H1 (cell line): ENCODE data around the gene RNF220. TPM values are rescaled to one million over a fixed set of nuclear protein-coding genes. Genes with fewer than 3 reads are reported as not detected.

Source experiments
- CTCF ChIA-PET: fragments of 300-600 bp; sonication (Branson Sonifier 250); formaldehyde crosslinking; loops from one replicate; lab custom pipeline; 2021; ENCODE audit not compliant: partially characterized antibody; lab: Charles Lee
- POLR2A ChIA-PET: fragments of 300-600 bp; sonication (Branson Sonifier 250); formaldehyde crosslinking; loops from one replicate; lab custom pipeline; 2021; ENCODE audit warnings: inconsistent platforms; ENCODE audit not compliant: partially characterized antibody; lab: Charles Lee
- DNase-seq, 2 experiments: peaks; one replicate each; pipeline versions ENCODE4 v3.0.0 to v3.0.0-alpha.2; 2010 to 2022; ENCODE audit warnings: low spot score in 2 of 2, low read depth in 1 of 2, mixed read lengths in 1 of 2
- FAIRE-seq: peaks from 2 replicates; lab custom pipeline; 2011; peaks lifted over from hg19 to GRCh38; lab: Jason Lieb, UNC
- H2AFZ ChIP-seq: 2 replicates; pipeline ENCODE4 v1.8.1; 2012; ENCODE audit warnings: low read length, inconsistent platforms
- H2AK5ac ChIP-seq: 2 replicates; pipeline ENCODE4 v1.6.1; 2013; ENCODE audit warnings: low read depth, low read length
- H2BK120ac ChIP-seq: replicated peaks from 2 replicates; pipeline ENCODE3; 2013; ENCODE audit warnings: low read depth, low read length, inconsistent platforms
- H2BK12ac ChIP-seq: 2 replicates; pipeline ENCODE4 v1.6.1; 2013; ENCODE audit warnings: low read depth, low read length
- H2BK15ac ChIP-seq: 2 replicates; pipeline ENCODE4 v1.6.1; 2013; ENCODE audit warnings: low read length
- H2BK20ac ChIP-seq: 2 replicates; pipeline ENCODE4 v1.6.1; 2013; ENCODE audit warnings: low read length
- H2BK5ac ChIP-seq: 2 replicates; pipeline ENCODE4 v1.6.1; 2013; ENCODE audit warnings: low read depth, low read length
- H3K14ac ChIP-seq: 2 replicates; pipeline ENCODE4 v1.6.1; 2013; ENCODE audit warnings: inconsistent platforms; ENCODE audit not compliant: insufficient read length
- H3K18ac ChIP-seq: 2 replicates; pipeline ENCODE4 v1.6.1; 2013; ENCODE audit warnings: low read length; ENCODE audit errors: extremely low read depth
- H3K23ac ChIP-seq: 2 replicates; pipeline ENCODE4 v1.6.1; 2013; ENCODE audit warnings: inconsistent platforms; ENCODE audit not compliant: insufficient read length
- H3K23me2 ChIP-seq: 2 replicates; pipeline ENCODE4 v1.6.1; 2013; ENCODE audit warnings: low read depth, low read length
- H3K27ac ChIP-seq: 2 replicates; pipeline ENCODE4 v1.6.1; 2011; ENCODE audit warnings: low read depth, low read length, inconsistent platforms
- H3K27me3 ChIP-seq, 4 experiments: replicated peaks in 1 of 4; 1 replicate in 1 of 4; 2 replicates in 3 of 4; pipeline versions ENCODE4 v1.6.1 to v1.8.1; 2011 to 2013; ENCODE audit warnings: low read length in 3 of 4, mild to moderate bottlenecking in 3 of 4, inconsistent platforms in 2 of 4, mixed read lengths in 2 of 4, moderate library complexity in 1 of 4; ENCODE audit not compliant: control insufficient read depth in 3 of 4, insufficient read depth in 3 of 4; ENCODE audit errors: extremely low read depth in 1 of 4
- H3K36me3 ChIP-seq, 4 experiments: 2 replicates each; pipeline versions ENCODE4 v1.6.1 to v1.8.1; 2011 to 2013; ENCODE audit warnings: mild to moderate bottlenecking in 4 of 4, low read length in 3 of 4, moderate library complexity in 2 of 4, control low read depth in 1 of 4, inconsistent platforms in 1 of 4; ENCODE audit not compliant: insufficient read depth in 4 of 4, control insufficient read depth in 2 of 4
- H3K4ac ChIP-seq: replicated peaks from 2 replicates; pipeline ENCODE3; 2013; ENCODE audit warnings: low read length, low read depth, mixed read lengths, inconsistent platforms; ENCODE audit not compliant: insufficient read length
- H3K4me1 ChIP-seq, 4 experiments: replicated peaks in 1 of 4; 1 replicate in 1 of 4; 2 replicates in 3 of 4; pipeline versions ENCODE4 v1.6.1 to v1.8.1; 2011 to 2013; ENCODE audit warnings: low read length in 3 of 4, inconsistent platforms in 2 of 4, mixed read lengths in 1 of 4; ENCODE audit not compliant: insufficient read depth in 4 of 4, control insufficient read depth in 3 of 4
- H3K4me2 ChIP-seq, 2 experiments: 2 replicates each; pipeline versions ENCODE4 v1.6.1 to v1.8.1; 2011 to 2013; ENCODE audit warnings: low read depth in 2 of 2, low read length in 2 of 2, control low read depth in 1 of 2, inconsistent platforms in 1 of 2, mild to moderate bottlenecking in 1 of 2; ENCODE audit not compliant: insufficient read depth in 1 of 2
- H3K4me3 ChIP-seq, 4 experiments: fragments of 200-600, 300-600 bp in 1 of 4; sonication (generic), shearing (Covaris generic), sonication (Bioruptor Twin) in 1 of 4; 2 replicates each; pipeline versions ENCODE4 v1.5.1 to v1.8.1; 2011 to 2016; ENCODE audit warnings: low read length in 4 of 4, low read depth in 3 of 4, control low read depth in 2 of 4, inconsistent platforms in 2 of 4, mild to moderate bottlenecking in 2 of 4, mixed read lengths in 1 of 4, moderate library complexity in 1 of 4; ENCODE audit not compliant: insufficient read depth in 2 of 4; ENCODE audit errors: extremely low read depth in 1 of 4
- H3K56ac ChIP-seq: replicated peaks from 2 replicates; pipeline ENCODE3; 2013; ENCODE audit warnings: low read depth, mild to moderate bottlenecking, mixed read lengths, low read length, inconsistent platforms; ENCODE audit not compliant: insufficient read length
- H3K79me1 ChIP-seq: 2 replicates; pipeline ENCODE4 v1.6.1; 2013; ENCODE audit warnings: low read depth, low read length, control low read depth
- H3K79me2 ChIP-seq, 2 experiments: 2 replicates each; pipeline versions ENCODE4 v1.6.1 to v1.8.1; 2012 to 2013; ENCODE audit warnings: low read length in 2 of 2, mild to moderate bottlenecking in 2 of 2, inconsistent platforms in 1 of 2; ENCODE audit not compliant: insufficient read depth in 2 of 2, control insufficient read depth in 1 of 2
- H3K9ac ChIP-seq, 4 experiments: replicated peaks in 1 of 4; 1 replicate in 1 of 4; 2 replicates in 3 of 4; pipeline versions ENCODE4 v1.6.1 to v1.8.1; 2011 to 2013; ENCODE audit warnings: low read depth in 3 of 4, low read length in 3 of 4, control low read depth in 2 of 4, mild to moderate bottlenecking in 2 of 4, moderate library complexity in 2 of 4, inconsistent platforms in 1 of 4; ENCODE audit errors: extremely low read depth in 1 of 4
- H3K9me3 ChIP-seq, 2 experiments: 2 replicates each; pipeline versions ENCODE4 v1.6.1 to v1.8.1; 2012 to 2013; ENCODE audit warnings: mild to moderate bottlenecking in 2 of 2, moderate library complexity in 2 of 2, control low read depth in 1 of 2, inconsistent platforms in 1 of 2, low read depth in 1 of 2, low read length in 1 of 2, mixed read lengths in 1 of 2; ENCODE audit not compliant: insufficient read depth in 2 of 2
- H4K20me1 ChIP-seq, 2 experiments: replicated peaks in 1 of 2; 2 replicates each; pipeline versions ENCODE3 to v1.8.1; 2011 to 2013; ENCODE audit warnings: inconsistent platforms in 2 of 2, low read length in 2 of 2, mild to moderate bottlenecking in 1 of 2; ENCODE audit not compliant: insufficient read depth in 2 of 2, control insufficient read depth in 1 of 2
- H4K5ac ChIP-seq: 2 replicates; pipeline ENCODE4 v1.6.1; 2013; ENCODE audit warnings: low read length, low read depth, mixed read lengths, inconsistent platforms; ENCODE audit not compliant: insufficient read length
- H4K8ac ChIP-seq: 2 replicates; pipeline ENCODE4 v1.8.0; 2013; ENCODE audit warnings: mild to moderate bottlenecking, moderate library complexity, low read length, inconsistent platforms; ENCODE audit not compliant: insufficient read depth; ENCODE audit errors: extremely low read depth
- H4K91ac ChIP-seq: replicated peaks from 2 replicates; pipeline ENCODE3; 2013; ENCODE audit warnings: low read length, mixed read lengths, inconsistent platforms; ENCODE audit not compliant: insufficient read length
- JUND ChIP-seq: IDR thresholded peaks from 2 replicates; pipeline ENCODE4 v1.6.1; 2011; ENCODE audit warnings: mild to moderate bottlenecking, improper control_type of control experiment, low read length
- YY1 ChIP-seq: IDR thresholded peaks from 2 replicates; pipeline ENCODE4 v1.6.1; 2011; ENCODE audit warnings: low read depth, mild to moderate bottlenecking, low read length
- WGBS, 2 experiments: shearing (Covaris generic) in 1 of 2; methylation state at CpG; one replicate each; pipeline versions ENCODE4 v1.1.6 to v1.1.7; 2013 to 2015; ENCODE audit warnings: low lambda C conversion rate in 2 of 2, mixed read lengths in 2 of 2, inconsistent platforms in 1 of 2, low coverage in 1 of 2, missing lambda C conversion rate in 1 of 2; ENCODE audit not compliant: insufficient replicate concordance in 2 of 2, insufficient coverage in 1 of 2, insufficient read length in 1 of 2; ENCODE audit errors: extremely low coverage in 1 of 2, missing lambda C conversion rate in 1 of 2; 5-methylcytosine and 5-hydroxymethylcytosine counted together
- polyA plus RNA-seq, 7 experiments: library from polyadenylated mRNA; depleted of rRNA in 3 of 7; stranded (reverse) in 5 of 7; unstranded in 2 of 7; fragments of >200 nt in 5 of 7; fragments of 200-250 nt in 2 of 7; gene quantifications; 1 replicate in 5 of 7; 2 replicates in 1 of 7; 4 replicates in 1 of 7; pipeline versions ENCODE4 v1.2.1 to v1.2.3, GENCODE V29; 2011 to 2013; ENCODE audit warnings: missing spikeins in 2 of 7, mixed read lengths in 2 of 7
- total RNA-seq: library from RNA; stranded (reverse); fragmentation: NEBNext Ultra II Directional; extraction: Animal tissue kit (Norgen Biotek cat#: 25700); gene quantifications from 2 replicates; pipeline ENCODE4 v1.2.1, GENCODE V29; 2021

Gene RNF220
- total and polyA plus RNA-seq, 2 of the 8 experiments (the other 6 are each of a cell fraction or from before 2014, with no cell fraction given), result 123 to 160 TPM

DNA sequence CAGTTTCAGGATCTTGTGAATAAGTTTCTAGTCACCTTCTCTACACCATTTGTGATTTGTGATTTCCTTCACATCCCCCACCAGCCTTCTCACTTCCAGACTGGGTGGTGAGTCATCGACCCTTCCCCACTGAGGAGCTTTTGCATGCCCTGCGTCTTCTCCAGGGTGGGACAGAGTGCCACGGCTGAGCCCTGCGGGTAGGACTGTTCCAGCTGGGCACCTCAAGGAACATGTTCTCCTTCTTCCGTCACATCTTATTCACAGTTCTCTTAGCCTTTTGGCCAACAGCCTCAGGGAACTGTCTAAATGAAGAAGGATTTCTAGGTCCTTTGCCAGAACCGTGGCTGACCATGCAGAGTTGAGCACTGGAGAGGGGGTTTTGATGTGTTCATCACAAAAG is 152.7 kb downstream of the RNF220 start:
- H3K9ac ChIP-seq, result no peak overlapping the region
- no peak overlapping the region for H4K91ac ChIP-seq
- H3K4me3 ChIP-seq, result no peak overlapping the region
- H2BK20ac ChIP-seq, result no peak overlapping the region
- H3K27ac ChIP-seq, result no peak overlapping the region
- no peak overlapping the region for H2BK12ac ChIP-seq
- no peak for FAIRE-seq
- no peak overlapping the region for H2AFZ ChIP-seq
- H3K4me1 ChIP-seq, result peaks cover 0 to 9% (median 3%) of the 10 kb centered on the region in 4 experiments; a peak in 2 of 7 replicates
- no peak overlapping the region for H4K8ac ChIP-seq
- no peak overlapping the region for H4K5ac ChIP-seq
- no peak for DNase-seq
- 76% methylated on average over 6 of the region's 6 CpGs; no CpG with 5 or more reads in 1 of the 2 experiments for WGBS, 2 experiments
- no peaks in the 10 kb centered on the region for H4K20me1 ChIP-seq
- no peaks in the 10 kb centered on the region for H3K36me3 ChIP-seq
- H2AK5ac ChIP-seq, result no peak overlapping the region
- H3K27me3 ChIP-seq, result peaks cover 0 to 8% (median 2%) of the 10 kb centered on the region in 4 experiments; a peak in 3 of 7 replicates
- H2BK120ac ChIP-seq, result no peak overlapping the region
- H2BK5ac ChIP-seq, result no peak overlapping the region
- H3K23ac ChIP-seq, result no peak overlapping the region
- H3K23me2 ChIP-seq, result no peaks in the 10 kb centered on the region
- peak overlapping the region; percentile 21; the same call in 1 of the 2 replicates for H3K18ac ChIP-seq
- no peaks in the 10 kb centered on the region for H3K9me3 ChIP-seq
- peak; percentile 65; the same call in 1 of the 2 replicates for TF ChIP-seq JUND
- no peak for TF ChIP-seq YY1
- POLR2A ChIA-PET, result no interaction called here
- H3K14ac ChIP-seq, result no peak overlapping the region
- H3K79me1 ChIP-seq, result no peaks in the 10 kb centered on the region
- H3K79me2 ChIP-seq, result no peaks in the 10 kb centered on the region
- H3K4ac ChIP-seq, result no peak overlapping the region
- CTCF ChIA-PET, result interaction anchor here (1.9 to 8.2 kb wide), 3 partner anchors 14 to 37 kb away, joined by 7 to 84 read pairs (median 13); no protein-coding TSS in a partner anchor
- no peak overlapping the region for H2BK15ac ChIP-seq
- H3K4me2 ChIP-seq, result 0 out of 4 replicates have a peak overlapping the region, but pooled peaks of 1 of the 2 experiments have one; percentile 6
- H3K56ac ChIP-seq, result no peak overlapping the region
